ENCODE results near the gene SH3GL1.
A peak's percentile ranks its signal among the peaks of the same experiment; 100 is the strongest.
"Not testable (repeated sequence)": the region's sequence is repeated elsewhere in the genome, so short reads cannot be mapped to it uniquely, and the experiment has no call there.

The SH3GL1 gene

DNA sequence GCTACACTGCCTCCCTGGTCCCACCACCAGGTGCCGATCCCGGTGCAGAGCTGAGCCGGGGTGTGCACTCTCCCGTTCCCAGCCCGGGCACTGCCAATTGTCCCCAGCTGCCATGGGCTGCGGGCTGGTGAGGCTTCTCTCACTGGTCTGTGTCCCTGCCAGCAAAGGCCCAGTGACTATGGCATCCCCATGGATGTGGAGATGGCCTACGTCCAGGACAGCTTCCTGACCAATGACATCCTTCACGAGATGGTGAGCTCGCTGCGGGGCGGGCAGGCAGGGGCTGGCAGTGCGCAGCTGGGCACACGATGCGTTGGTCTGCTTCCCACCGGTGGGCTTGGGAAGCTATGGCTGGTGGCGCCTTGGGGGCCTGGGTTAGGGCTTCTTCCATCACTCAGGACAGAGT is 42.4 kb downstream of the SH3GL1 start:
- intact Hi-C loops (cut with DNase I) = no loop called here
- DNase-seq = peak in 1 of 42 donors; percentile 15

GRCh38 chr19:4357095-4357797 is 43.1 kb downstream of the SH3GL1 start:
- intact Hi-C loops (cut with DNase I) = no loop called here
- DNase-seq = peak in 1 of 42 donors; percentile 18

- intact Hi-C loops (cut with DNase I) = loop anchor here (5.0 kb wide), 1 partner anchor 88 kb away; no protein-coding TSS in a partner anchor
- DNase-seq = no peak
Measured at GRCh38 chr19:4354897-4355296, 45.5 kb downstream of the SH3GL1 start.

- intact Hi-C loops (cut with DNase I) = loop anchor here (5.0 kb wide), 1 partner anchor 87 kb away; no protein-coding TSS in a partner anchor
- no peak for DNase-seq
Measured at GRCh38 chr19:4354282-4354681, 46.1 kb downstream of the SH3GL1 start.

DNA sequence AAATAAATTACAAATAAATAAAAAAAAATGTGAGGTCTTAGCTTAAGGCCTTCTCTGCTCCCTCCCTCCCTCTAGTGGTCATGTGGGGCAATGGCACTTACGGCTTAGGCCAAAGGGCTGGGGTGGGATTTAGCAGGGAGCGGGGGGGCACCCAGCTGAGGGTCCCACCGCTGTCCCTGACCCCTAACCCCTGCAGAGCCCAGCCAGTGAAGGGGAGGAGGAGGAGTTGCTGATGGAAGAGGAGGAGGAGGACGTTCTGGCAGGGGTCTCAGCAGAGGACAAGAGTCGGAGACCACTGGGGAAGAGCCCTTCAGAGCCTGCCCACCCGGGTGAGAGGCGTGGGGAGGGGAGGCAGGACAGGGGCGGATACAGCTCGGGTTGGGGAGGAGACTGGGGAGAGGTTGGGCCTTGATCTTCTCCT is 47.6 kb downstream of the SH3GL1 start:
- intact Hi-C loops (cut with DNase I) = loop anchor here (5.0 kb wide), 1 partner anchor 85 kb away; no protein-coding TSS in a partner anchor
- peak in 23 of 42 donors; percentile 41 to 82 (median 60) for DNase-seq

DNA sequence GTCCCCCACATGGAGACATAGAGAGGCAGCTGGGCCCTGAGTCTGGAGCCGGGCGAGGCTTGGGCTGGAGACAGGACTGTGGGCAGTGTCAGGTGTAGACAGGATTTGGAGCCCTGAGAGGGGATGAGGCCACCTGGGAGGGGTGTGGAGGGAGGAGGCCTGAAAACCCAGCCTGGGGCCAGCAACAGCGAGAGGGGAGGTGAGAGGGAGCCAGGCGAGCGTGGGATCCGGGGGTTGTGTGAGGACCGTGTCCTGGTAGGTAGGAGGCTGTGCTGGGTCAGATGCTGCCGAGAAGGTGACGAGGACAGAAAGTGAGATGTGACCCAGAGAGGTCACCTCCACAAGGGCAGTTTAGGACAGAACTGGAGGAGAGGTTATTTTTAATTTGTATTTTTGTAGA is 49.6 kb downstream of the SH3GL1 start:
- intact Hi-C loops (cut with DNase I) = loop anchor here (5.0 kb wide), 1 partner anchor 83 kb away; no protein-coding TSS in a partner anchor
- no peak for DNase-seq

DNA sequence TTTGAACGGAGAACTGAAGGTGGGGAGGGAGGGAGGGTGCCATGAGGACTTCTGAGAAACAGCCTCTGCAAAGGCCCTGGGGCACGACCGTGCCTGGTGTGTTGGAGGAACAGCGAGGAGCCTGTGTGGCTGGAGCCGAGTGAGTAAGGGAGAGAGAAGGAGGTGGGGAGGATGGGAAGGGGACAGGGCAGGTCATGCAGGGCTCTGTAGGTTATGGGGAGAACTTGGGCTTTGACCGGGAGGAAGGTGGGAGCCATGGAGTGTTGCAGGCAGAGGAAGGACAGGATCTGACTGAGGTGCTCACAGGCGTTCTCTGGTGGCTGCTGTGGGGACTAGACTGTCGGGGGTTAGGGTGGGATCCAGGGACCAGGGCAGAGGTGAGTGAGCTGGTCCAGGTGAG is 50.2 kb downstream of the SH3GL1 start:
- no peak for DNase-seq
- intact Hi-C loops (cut with DNase I) = loop anchor here (5.0 kb wide), 1 partner anchor 83 kb away; no protein-coding TSS in a partner anchor

GRCh38 chr19:4349225-4349624 is 51.1 kb downstream of the SH3GL1 start:
- intact Hi-C loops (cut with DNase I) = not testable (repeated sequence)

DNA sequence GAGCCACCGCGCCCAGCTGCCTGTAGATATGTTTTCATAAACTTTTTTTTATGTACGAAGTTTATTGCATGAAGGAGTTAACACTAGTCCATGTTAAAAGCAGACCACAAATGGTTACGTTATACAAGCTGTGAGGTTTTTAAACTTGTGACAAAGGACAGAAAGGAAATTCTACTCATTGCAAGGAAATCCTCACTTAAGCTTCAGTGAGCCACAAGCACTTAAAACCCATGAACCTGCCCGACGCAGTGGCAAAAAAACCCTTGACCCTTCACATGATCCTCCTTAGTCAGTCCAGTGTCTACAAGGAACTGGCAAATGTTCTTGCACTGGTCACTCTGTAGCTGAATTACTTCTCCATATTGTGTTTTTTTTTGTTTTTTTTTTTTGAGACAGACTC is 52.8 kb downstream of the SH3GL1 start:
- DNase-seq = no peak
- intact Hi-C loops (cut with DNase I) = no loop called here

More at GRCh38 chr19:4349225-4349624, 51.1 kb downstream of the SH3GL1 start:
- DNase-seq = not testable (repeated sequence)

DNA sequence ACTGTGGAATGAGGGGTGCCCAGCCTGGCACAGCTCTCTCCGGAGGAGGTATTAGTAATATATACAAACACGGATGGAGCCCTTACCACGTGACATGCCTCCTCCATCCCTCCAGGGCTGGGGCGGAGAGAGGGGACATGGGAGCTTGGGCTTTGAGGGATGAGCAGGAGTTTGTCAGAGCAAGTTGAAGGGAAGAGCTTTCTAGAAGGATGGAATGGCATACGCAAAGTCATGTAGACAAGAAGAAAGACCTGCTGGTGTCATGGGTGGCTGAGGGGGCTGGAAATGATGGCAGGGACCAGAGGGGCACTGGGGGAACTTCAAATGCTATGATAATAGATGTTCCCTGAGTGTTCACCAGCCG is 54.3 kb downstream of the SH3GL1 start:
- intact Hi-C loops (cut with DNase I) = no loop called here
- no peak for DNase-seq

- no peak for DNase-seq
- intact Hi-C loops (cut with DNase I) = no loop called here
Measured at GRCh38 chr19:4345342-4346019, 54.9 kb downstream of the SH3GL1 start.

DNA sequence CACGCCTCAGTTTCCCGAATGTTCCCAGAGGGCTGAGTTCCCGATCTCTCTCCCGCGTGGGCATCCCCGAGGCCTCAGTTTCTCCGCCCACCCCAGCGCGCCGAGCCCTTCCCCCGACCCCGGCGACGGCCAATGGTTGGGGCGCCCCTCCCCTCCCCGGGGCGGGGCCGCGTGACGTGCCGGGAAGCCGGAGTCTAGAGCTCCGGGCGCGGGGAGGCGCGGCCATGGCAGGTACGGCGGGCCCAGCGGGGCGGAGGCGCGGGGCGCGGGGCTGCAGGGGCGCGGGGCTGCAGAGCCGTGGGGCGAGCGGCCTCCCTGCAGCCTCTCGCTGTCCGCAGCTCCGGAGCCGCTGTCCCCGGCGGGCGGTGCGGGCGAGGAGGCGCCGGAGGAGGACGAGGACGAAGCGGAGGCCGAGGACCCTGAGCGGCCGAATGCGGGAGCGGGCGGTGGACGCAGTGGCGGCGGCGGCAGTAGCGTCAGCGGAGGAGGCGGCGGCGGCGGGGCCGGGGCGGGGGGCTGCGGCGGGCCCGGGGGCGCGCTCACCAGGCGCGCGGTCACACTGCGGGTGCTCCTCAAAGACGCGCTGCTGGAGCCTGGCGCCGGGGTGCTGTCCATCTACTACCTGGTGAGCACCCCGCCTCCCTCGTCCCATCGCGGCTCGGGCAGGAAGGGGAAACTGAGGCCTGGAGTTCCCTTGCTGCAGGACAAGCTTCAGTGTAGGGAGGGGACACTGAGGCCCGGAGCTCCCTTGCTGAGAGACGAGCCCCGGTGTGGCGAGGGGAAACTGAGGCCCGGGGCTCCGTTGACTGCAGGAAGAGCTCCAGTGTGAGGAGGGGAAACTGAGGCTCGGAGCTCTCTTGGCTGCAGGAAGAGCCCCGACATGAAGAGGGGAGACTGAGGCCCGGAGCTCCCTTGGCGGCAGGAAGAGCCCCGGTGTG is 56.7 kb downstream of the SH3GL1 start, which contains the start of gene MPND:
MPND (plus strand) TSS at position 193 of the 938 bp plus-strand sequence; CDS start at position 225, 32 bp downstream.
- intact Hi-C loops (cut with DNase I) = loop anchor here (2.0 kb wide), 1 partner anchor 15 kb away; no protein-coding TSS in a partner anchor
- peak; percentile 90 to 98 (median 97) for DNase-seq

DNA sequence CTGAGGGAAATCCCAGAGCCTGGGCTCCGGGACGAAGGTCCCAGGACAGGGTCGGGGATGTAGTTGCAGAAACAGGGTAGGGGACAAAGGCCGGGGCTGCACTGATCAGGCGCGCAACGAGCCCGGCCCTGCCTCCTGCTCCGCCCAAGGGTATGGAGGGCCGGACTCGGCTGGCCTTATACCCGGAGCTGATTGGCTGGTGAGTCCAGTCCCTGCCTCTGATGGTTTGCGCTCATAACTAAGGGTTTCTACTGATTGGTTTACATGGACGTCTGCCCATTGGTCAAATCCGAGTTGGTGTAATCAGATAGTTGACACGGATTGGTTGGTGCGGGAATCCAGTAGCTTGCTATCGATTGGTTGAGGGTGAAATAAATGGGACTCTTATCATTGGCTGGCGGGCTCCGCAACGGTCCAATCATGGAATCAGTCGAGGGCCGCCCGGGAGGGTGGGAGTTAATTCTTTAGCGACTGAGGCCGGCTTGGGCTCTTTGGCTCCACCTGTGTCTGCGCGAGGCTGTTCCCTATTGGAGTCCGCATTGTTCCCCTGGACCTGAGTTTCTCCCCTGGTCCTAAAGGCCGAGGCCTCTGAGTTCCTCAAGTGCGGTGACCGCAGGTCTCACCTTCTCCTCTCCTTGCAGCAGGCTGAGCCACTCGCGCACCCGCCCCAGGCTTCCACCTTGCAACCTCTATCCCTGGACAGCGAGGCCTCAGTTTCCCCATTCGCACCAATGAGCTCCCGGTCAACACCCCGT is 57.6 kb downstream of the SH3GL1 start:
- intact Hi-C loops (cut with DNase I) = loop anchor here (2.0 kb wide), 1 partner anchor 14 kb away; no protein-coding TSS in a partner anchor
- peak; percentile 87 to 99 (median 98) for DNase-seq

DNA sequence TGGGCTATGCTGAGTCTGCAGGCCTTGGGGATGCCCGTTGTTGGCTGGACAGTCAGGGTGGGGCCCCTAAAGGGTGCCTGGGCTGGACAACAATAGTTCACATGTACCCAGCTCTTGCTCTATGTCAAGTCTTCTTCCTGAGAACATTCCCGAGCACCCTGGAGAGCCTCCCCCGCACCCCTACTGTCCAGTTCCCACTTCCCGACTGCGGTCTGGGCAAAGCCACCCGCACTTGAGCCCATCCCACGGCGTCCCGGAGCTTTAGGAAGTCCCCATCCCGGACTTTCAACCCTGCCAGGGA is 58.1 kb downstream of the SH3GL1 start:
- peak in 3 of 42 donors; percentile 22 to 39 (median 29) for DNase-seq
- intact Hi-C loops (cut with DNase I) = loop anchor here (2.0 kb wide), 1 partner anchor 13 kb away; no protein-coding TSS in a partner anchor

DNA sequence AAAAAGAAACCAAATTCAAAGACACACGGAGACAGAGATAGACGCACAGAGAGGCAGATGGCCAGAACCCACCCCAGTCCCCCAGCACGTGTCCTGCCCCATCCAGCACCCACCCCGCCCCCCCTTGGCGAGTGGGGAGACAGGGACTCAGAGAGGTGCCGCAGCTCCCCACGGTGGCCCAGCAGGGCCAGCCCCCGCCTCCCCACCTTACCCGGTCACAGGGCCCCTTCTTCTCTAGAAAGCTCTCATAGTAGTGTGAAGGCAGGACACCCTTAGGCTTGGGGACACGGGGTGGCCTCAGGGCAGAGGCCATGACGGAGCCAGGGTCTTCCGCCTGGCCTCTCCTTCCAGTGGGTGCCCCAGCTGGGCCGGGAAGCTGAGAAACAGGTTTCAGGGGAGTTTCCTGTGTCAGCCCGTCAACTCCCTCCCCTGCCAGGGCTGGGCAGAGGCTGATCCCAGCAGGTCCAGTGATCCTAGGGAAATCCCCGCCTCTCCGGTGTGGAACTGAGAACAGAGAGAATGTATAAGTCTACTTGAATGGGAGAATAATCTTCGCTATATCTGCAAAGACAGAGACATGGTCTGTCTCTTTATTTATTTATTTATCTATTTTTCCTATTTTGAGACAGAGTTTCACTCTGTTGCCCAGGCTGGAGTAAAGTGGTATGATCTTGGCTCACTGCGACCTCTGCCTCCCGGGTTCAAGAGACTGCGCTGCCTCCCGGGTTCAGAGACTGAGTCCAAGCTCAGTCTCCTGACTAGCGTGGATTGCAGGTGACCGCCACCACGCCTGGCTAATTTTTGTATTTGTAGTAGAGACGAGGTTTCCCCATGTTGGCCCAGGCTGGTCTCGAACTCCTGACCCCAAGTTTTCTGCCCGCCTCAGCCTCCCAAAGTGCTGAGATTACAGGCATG is 61.6 kb downstream of the SH3GL1 start, which contains the start of gene STAP2:
STAP2 (minus strand) TSS at position 387 of the 915 bp plus-strand sequence; CDS start at position 313, 74 bp downstream.
- intact Hi-C loops (cut with DNase I) = no loop called here
- no peak for DNase-seq

- no peak for DNase-seq
- intact Hi-C loops (cut with DNase I) = no loop called here
Measured at GRCh38 chr19:4337906-4338440, 62.4 kb downstream of the SH3GL1 start.

Measured in head of caudate nucleus (tissue), 42 donors.